Right ventricle myocardium superior (tissue), 1 donor: ENCODE measurements around the gene GPI. TPM values are rescaled to one million over a fixed set of nuclear protein-coding genes. Genes with fewer than 3 reads are reported as not detected.

ENCODE experiments used
- ATAC-seq: fragments of 200-7000 bp; cut with Tn5 transposase; one replicate; pipeline ENCODE4 v1.9.1; 2020; ENCODE audit warnings: mild to moderate bottlenecking; ENCODE audit not compliant: poor library complexity
- DNase-seq: peaks from one replicate; pipeline ENCODE4 v3.0.0-alpha.2; 2020
- intact Hi-C: fragments of 100-400 bp; cut with DNase I; formaldehyde crosslinking; loops from one replicate; pipeline ENCODE4 v1.11.2; 2022
- total RNA-seq: library from RNA; stranded (reverse); fragmentation: NEBNext Ultra II Directional; extraction: Animal tissue kit (Norgen Biotek cat#: 25700); gene quantifications from one replicate; pipeline ENCODE4 v1.2.1, GENCODE V29; 2021
- donor health status: DM: no; HTN: yes; CAD: no; lungs with severe emphysema.

GPI gene
- total RNA-seq, 1 donor from 2014 or later = 500 TPM

DNA sequence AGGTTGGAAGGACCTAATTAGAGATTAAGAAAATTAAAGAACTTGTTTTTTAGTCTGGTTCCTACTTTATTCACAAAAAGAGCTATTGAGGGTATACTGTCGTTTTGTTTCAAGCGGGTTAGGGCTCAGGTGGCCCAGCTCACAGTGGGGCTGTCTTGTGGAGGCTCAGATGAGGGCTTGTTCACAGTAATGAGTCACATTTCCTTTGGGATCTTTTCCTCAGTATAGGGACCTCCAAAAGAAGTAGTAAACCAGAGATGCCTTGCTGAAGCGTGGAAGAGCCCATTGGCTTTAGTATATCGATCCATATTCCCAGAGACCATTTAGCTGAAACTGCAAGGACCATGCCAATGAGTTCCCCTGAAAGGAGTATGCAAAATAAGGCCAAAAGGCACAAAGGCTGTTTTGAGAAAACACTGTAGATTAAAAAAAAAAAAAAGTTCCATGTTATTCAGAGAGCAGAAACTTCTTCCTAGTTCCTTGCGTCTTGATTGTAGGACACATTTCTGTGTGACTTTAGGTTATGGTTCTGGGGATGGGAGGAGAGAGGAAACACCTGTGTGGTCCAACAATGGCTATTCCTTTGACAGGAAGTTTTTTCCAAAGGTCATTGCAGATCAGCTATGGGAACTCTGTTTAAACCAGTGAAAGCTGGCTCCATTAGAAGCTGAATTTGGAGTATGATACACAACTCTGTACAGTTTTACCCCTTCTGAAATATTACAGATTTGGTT is 32.8 kb upstream of the GPI start:
- ATAC-seq (no peak), DNase-seq (no peak)
- intact Hi-C loops = no loop called here

DNA sequence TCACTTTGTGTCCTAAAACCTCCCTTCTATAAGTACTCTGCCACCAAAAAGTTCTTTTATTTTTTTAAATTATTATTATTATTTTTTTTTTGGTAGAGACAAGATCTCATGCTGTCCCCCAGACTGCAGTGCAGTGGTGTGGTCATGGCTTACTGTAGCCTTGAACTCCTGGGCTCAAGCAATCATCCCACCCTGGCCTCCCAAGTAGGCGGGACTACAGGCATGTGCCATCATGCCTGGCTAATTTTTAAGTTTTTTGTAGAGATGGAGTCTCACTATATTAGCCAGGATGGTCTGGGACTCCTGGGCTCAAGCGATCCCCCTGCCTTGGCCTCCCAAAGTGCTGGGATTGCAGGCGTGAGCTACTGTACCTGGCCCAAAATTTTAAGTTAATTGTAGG is 29.1 kb upstream of the GPI start:
- ATAC-seq (no peak), DNase-seq (no peak)
- intact Hi-C loops = no loop called here

DNA sequence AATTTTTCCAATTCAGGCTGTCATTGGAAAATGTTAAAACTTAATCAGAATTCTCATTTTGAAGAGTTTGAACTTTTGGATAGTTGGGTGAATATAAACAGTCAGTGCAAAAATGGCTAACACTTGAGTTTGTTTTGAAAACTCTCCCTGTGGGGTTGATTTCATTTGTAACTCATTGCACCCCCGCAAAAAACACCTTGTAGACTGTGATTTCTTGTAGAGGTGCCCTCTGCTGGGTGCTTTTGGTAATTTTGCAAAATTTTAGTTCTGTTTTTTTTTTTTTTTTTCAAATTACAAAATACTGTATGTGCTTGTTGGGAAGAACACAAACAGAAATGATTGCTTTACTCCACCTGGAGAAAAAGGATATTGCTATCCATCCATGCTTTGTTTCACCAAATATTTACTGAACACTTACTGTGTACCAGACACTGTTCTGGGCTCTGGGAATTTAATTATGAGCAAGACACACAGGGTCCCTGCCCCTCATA is 28.2 kb upstream of the GPI start:
- ATAC-seq = peak; percentile 32

DNA sequence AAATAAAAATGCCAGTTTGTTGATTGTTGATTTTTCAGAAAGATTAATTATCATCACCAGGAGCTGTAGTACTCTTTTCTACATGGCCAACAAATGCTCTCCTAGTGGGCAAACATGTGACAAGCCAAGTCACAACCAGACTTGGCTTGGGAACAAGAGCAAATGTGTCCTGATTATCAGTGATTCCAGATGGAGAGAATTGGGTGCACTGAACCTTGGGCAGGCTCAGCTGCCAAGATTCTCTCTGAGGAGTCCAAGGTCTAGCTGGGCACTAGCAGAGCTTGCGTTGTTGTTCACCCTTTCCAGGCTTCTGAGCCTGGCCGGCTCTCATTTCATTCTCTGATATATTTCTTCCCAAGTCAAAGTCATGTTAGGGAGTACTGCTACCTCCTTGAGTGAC is 27.3 kb upstream of the GPI start:
- intact Hi-C loops = no loop called here
- DNase-seq = no peak
- ATAC-seq = peak; percentile 76

More for the DNA sequence above, 28.2 kb upstream of the GPI start:
- no peak for DNase-seq
- intact Hi-C loops = no loop called here

DNA sequence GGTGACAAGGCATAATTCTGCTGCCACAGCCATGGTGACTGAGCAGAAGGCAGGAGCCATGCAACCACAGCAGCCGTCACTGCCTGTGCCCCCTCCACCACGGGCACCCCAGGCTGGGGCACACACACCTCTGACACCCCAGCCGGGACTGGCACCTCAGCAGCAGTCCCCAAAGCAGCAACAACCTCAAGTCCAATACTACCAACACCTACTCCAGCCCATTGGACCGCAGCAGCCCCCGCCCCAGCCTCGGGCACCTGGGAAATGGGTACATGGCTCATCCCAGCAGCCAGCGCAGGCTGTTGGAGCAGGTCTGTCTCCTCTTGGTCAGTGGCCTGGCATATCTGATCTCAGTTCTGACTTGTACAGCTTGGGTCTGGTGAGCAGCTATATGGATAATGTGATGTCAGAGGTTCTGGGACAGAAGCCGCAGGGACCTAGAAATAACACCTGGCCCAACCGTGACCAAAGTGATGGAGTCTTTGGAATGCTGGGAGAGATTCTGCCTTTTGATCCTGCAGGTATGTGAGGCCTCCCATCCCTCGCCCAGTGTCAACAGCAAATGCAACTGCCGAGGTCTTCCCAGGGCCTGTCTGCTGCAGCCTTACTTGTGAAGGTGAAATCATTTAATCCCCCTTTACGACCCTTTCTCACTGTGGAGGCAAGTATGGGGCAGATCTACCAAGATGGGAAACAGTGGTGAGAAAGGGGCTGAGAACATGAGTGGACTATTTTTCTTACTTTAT is 22.9 kb upstream of the GPI start:
- ATAC-seq (no peak), DNase-seq (no peak)
- intact Hi-C loops = loop anchor here (10.0 kb wide), 1 partner anchor 117 kb away; no protein-coding TSS in a partner anchor

DNA sequence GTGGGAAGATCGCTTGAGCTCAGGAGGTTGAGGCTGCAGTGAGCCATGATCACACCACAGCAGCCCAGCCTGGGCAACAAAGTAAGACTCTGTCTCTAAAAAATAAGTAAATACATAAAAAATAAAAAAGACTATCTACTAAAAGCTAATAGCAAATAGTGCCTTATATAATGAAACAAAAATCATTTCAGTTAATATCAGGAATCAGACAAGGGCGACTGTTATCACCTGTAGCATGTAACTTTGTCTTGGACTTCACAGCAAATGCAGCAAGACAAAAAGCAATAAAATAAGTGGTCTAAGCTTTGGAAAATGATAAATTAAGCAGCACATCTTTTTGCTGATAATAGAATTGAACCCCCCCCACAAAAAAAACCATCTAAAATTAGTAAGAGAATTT is 21.2 kb upstream of the GPI start:
- DNase-seq (no peak), ATAC-seq (no peak)
- intact Hi-C loops = loop anchor here (10.0 kb wide), 1 partner anchor 119 kb away; no protein-coding TSS in a partner anchor

DNA sequence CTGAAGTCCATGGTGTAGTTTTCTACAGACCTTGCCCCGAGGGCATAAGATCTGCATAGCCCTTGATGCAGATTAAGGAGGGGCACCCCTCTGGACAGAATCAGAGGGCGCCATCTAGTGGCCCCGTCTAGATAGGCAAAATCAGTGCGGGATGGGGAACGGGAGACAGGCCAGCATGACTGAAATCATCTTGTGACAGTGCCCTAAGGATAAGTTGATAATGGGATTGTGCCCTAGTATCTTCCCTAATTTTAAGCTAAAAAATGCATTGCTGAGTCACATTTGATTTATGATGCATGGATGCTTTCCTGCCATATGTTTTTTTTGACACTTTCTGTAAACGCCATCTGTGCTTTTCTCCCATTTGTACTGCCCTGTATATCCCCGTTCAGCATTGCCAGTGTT is 19.0 kb upstream of the GPI start:
- ATAC-seq = peak; percentile 81
- peak; percentile 69 for DNase-seq
- intact Hi-C loops = loop anchor here (10.0 kb wide), 1 partner anchor 121 kb away; no protein-coding TSS in a partner anchor

DNA sequence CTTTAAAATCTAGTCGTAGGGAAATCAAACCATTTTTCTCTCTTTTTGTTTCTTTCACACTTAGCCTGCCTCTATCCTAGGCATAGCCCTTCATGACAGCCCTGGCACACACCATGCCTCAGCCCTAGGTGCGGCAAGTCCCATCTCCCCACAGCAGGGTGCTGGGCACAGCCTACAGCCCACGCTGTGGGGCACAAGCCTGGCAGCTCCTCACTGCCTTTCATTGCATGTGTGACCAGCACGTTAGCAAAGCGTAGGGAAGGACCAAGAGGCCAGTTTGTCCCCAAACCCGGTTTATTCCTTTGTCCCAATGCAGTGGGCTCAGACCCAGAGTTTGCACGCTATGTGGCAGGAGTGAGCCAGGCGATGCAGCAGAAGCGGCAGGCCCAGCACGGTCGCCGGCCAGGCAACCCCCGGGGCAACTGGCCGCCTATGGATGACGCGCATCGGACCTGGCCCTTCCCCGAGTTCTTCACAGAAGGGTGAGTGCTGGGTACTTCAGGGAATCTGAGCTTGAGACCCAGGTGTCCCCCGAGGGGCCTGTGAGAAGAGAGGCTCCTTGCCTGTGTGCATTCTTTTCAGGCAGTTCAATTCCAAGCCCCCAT is 17.3 kb upstream of the GPI start:
- no peak for DNase-seq
- intact Hi-C loops = loop anchor here (10.0 kb wide), 1 partner anchor 123 kb away; no protein-coding TSS in a partner anchor
- ATAC-seq = no peak

DNA sequence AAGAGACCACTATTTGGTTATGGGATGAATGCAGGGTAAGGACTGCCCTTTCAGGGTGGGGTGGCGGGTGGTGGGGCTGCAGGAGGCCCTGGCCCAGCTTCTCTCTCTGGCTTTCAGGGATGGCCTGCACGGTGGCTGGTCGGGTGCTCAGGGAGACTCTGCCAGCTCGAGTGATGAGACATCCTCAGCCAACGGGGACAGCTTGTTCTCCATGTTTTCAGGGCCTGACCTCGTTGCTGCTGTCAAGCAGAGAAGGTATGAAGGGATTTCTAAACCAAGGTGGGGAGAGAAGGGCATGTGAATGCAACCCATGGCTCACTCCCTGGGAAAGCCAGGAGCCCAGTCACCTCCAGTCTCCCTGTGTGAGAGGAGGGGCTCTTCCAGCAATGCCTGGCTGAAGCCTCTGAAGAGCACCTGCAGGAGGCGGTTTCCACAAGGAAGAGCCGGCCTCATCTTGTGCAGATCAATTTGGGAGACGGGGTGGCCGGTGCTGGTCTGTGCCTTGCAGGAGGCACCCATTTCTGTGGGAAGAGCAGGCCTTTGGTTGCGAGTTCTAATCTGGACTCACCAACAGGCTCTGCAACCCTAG is 16.0 kb upstream of the GPI start:
- DNase-seq = no peak
- peak; percentile 23 for ATAC-seq
- intact Hi-C loops = loop anchor here (10.0 kb wide), 1 partner anchor 124 kb away; no protein-coding TSS in a partner anchor

DNA sequence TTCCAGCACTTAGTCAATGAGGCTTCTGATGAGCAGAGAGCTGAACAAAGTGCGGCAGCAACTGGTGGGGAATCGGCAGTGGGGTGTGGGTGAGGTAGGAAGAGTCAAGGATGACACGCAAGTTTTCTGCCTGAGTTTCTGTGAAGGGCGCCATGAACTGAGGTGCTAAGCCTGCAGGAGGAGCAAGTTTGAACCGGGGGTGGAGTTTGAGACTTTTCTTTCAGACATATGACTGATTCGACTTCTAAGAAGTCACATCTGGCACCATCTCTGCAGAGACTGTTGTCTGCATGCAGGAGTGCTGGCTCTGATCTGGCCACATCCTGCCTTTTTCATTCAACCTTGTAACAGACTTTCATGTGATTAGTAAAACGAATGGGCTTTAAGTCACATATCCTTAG is 14.8 kb upstream of the GPI start:
- no peak for DNase-seq
- ATAC-seq = no peak
- intact Hi-C loops = no loop called here

DNA sequence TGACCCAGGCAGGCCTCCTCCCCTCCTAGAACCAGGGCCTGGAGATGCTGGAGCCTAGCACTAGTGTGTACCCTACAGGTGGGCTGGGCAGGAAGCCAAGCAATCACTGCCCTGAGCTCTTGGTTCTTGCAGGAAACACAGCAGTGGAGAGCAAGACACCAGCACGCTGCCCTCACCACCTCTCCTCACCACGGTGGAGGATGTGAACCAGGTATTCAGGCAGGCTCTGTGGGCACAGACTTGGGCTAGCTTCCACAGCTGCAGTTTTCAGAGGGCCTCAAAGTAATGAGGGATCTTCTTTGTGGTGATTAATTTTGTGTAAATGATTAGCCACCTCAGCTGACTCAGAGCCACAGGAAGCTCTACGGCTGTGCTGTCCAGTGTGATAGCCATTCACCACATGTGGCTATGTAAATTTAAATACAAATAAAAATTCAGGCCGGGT is 13.6 kb upstream of the GPI start:
- ATAC-seq = no peak
- no peak for DNase-seq
- intact Hi-C loops = no loop called here

DNA sequence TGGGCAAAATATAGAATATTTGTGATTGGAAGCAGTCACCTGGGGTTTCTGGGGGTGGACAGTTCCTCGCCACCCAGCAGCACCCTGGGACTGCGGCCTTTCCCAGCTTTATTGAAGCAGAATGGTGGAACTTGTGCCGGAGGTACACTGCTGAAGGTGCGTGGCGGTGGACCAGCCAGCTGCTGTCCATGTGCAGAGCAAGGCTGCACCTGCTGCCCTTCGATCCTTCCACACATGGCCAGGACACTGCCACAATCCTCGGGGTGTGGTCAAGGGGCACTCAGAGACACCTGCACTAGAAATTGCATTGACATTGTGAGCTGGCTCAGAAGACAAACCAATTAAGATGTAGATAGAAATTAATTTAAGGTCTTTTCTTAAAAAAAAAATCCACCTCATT is 11.4 kb upstream of the GPI start:
- ATAC-seq (no peak), DNase-seq (no peak)
- intact Hi-C loops = no loop called here

DNA sequence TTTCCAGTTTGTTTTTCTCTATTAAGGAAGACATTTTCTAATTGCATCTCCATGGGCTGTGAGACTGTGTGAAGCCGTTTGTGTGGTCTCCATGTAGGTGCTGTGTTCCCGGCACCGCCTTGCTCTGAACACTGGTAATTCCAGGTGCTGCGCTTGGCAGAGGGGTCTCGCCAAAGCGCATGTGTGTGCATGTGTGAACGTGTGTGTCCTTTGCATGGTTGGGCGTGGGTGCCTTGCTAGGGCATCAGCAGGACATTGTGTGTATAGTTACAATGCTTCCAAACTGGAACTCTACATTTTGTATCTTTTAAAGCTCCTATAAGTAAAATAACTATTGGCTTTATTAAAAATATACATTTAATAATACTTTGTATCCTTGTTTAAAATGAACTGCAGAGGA is 9.8 kb upstream of the GPI start:
- no peak for ATAC-seq
- intact Hi-C loops = no loop called here
- DNase-seq = no peak

DNA sequence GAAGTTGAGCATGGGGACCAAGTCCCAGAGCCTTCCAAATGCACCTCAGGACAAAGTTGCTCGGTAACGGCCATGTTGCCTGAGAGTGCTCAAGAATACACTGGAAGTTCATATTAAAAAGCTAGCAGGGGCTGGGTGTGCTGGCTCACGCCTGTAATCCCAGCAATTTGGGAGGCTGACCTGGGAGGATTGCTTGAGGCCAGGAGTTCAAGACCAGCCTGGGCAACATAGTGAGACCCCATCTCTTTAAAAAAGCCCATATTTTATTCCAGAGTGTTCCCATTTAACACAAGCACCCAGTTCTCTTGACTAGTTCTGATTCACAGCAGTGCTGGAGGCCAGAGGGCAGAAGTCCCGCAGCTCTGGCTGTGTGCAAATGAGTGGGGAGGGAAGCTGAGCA is 8.1 kb upstream of the GPI start:
- intact Hi-C loops = no loop called here
- DNase-seq = no peak
- ATAC-seq = no peak

DNA sequence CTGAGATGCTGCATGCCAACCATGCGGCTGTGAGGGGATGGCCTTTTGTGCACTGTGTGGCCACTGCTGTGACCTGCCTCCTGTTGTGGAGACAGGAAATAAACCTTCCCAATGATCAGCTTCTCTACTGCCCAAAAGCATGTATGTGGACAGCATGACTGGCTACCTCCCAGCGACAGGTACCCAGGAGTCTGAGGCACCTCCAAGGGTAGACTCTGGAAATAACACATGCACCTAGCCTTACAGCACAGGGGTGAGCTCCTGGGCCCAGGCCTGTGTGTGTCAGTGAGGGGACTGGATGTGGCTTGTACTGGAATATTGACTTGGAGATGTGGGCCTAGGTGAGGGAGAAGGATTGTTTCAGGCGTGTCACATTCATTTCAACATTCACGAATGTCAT is 7.6 kb upstream of the GPI start:
- no peak for ATAC-seq
- DNase-seq = no peak
- intact Hi-C loops = no loop called here

DNA sequence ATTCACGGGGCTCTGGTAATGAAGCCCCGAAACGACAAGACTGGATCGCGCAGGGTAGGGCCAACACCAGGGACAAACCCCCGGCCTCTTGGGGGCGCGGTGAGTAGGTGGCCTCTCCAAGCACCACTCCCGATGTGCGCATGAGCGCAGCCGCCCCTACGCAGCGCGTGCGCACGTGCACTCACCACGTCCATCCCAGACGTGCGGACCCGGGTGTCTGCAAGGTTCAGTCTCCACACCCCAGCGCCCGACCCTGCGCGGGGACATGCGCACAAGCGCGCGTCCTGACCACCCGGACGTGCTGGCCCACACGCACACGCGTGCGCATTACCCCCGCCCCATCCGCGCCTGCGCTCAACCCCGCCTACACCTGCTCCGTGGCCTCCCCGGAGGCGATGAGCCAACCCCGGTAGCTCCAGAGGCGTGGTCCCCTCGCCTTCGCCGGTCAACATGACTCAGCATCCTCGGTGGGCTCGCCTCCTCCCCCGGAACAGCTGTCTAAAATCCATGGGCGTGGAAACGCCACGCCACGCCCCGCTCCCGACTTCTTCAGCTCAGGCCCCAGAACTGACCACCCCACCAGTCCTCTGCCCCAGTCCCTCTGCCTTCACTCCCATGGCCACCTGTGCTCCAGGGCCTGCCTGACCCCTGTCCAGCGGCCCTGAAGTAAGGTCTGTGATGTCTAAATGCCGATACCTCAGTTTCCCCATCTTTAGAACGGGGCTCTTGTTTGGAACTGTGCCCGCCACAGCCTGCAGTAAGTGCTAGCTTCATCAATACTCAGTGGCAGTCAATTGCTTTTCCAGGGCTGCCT is 5.6 kb upstream of the GPI start:
- ATAC-seq = peak; percentile 97
- intact Hi-C loops = no loop called here
- peak; percentile 98 for DNase-seq

DNA sequence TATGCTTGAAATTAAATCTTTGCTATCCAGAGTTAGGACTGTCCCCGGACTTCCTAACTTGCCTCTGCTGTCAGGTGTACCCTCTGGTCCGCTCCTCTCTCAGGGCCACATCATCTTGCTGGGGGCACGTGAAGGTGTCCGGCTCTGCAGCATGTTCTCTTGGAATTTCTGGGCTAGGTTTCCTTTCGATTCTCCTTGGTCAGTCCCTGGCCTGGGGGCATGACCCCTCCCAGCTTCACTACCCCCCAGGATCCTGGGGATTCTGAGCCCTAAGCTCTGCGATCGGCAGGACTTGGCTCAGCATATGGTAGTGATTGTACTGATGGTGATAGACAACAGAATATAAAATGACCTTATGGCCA is 5.1 kb upstream of the GPI start:
- DNase-seq (no peak), ATAC-seq (no peak)
- intact Hi-C loops = no loop called here

DNA sequence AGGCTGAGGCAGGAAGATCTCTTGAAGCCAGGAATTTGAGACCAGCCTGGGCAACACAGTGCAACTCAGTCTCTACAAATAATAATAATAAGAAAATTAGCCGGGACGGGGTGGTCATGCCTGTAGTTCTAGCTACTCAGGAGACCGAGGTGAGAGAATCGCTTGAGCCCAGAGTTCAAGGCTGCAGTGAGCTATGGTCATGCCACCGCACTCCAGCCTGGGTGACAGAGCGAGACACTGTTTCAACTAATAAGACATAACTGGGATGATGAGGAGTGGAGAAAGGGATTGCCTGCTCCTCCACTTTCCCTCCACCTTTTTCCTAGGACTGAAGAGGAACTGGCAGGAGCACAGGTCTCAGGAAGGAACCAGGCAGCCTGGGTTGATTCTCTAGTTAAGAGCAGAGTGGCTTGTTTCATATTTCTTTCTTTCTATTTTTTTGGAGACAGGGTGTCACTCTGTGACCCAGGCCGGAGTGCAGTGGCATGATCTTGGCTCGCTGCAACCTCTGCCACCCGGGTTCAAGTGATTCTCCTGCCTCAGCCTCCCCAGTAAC is 4.6 kb upstream of the GPI start:
- ATAC-seq = no peak
- DNase-seq = no peak
- intact Hi-C loops = no loop called here
